Left forelimb (tissue), 1 donor: ENCODE data around the gene BARX2.

ENCODE experiments used
- DNase-seq: peaks from one replicate; pipeline ENCODE4 v3.0.0-alpha.2; 2018; ENCODE audit warnings: low spot score

BARX2 gene

GRCh38 chr11:129374081-129374992 lies 1.3 kb upstream of the BARX2 start:
- DNase-seq: no peak

- DNase-seq: no peak
Measured at GRCh38 chr11:129374993-129375750, 476 bp upstream of the BARX2 start.

GRCh38 chr11:129376658-129377341 lies 1.2 kb downstream of the BARX2 start:
- DNase-seq: no peak

- DNase-seq: no peak
Measured at GRCh38 chr11:129377739-129378138, 2.1 kb downstream of the BARX2 start.

GRCh38 chr11:129380413-129380812 lies 4.8 kb downstream of the BARX2 start:
- no peak for DNase-seq

- no peak for DNase-seq
Measured at GRCh38 chr11:129382583-129382982, 6.9 kb downstream of the BARX2 start.

GRCh38 chr11:129383060-129383459 lies 7.4 kb downstream of the BARX2 start:
- DNase-seq: no peak

- no peak for DNase-seq
Measured at GRCh38 chr11:129383502-129383901, 7.9 kb downstream of the BARX2 start.

GRCh38 chr11:129384415-129384814 lies 8.8 kb downstream of the BARX2 start:
- no peak for DNase-seq

GRCh38 chr11:129385801-129386200 lies 10.2 kb downstream of the BARX2 start:
- DNase-seq: no peak

GRCh38 chr11:129386795-129387397 lies 11.2 kb downstream of the BARX2 start:
- no peak for DNase-seq

GRCh38 chr11:129387434-129387833 lies 11.8 kb downstream of the BARX2 start:
- DNase-seq: no peak

- no peak for DNase-seq
Measured at GRCh38 chr11:129388824-129389223, 13.2 kb downstream of the BARX2 start.

- no peak for DNase-seq
Measured at GRCh38 chr11:129390303-129390821, 14.7 kb downstream of the BARX2 start.

- DNase-seq: no peak
Measured at GRCh38 chr11:129391360-129391759, 15.7 kb downstream of the BARX2 start.

GRCh38 chr11:129391821-129392220 lies 16.2 kb downstream of the BARX2 start:
- no peak for DNase-seq

- no peak for DNase-seq
Measured at GRCh38 chr11:129392995-129393394, 17.3 kb downstream of the BARX2 start.

GRCh38 chr11:129394709-129395108 lies 19.1 kb downstream of the BARX2 start:
- DNase-seq: no peak

- DNase-seq: no peak
Measured at GRCh38 chr11:129395432-129395831, 19.8 kb downstream of the BARX2 start.

GRCh38 chr11:129395883-129396282 lies 20.2 kb downstream of the BARX2 start:
- no peak for DNase-seq

GRCh38 chr11:129396454-129396853 lies 20.8 kb downstream of the BARX2 start:
- no peak for DNase-seq
